ENCODE measurements around the gene SSR1. TPM values are rescaled to one million over a fixed set of nuclear protein-coding genes. Genes with fewer than 3 reads are reported as not detected.
A peak's percentile ranks its signal among the peaks of the same experiment; 100 is the strongest.
"Not testable (repeated sequence)": the region's sequence is repeated elsewhere in the genome, so short reads cannot be mapped to it uniquely, and the experiment has no call there.

The SSR1 gene
- total and polyA plus RNA-seq, 9 donors, result 62.7 to 110 (median 75.5) TPM

DNA sequence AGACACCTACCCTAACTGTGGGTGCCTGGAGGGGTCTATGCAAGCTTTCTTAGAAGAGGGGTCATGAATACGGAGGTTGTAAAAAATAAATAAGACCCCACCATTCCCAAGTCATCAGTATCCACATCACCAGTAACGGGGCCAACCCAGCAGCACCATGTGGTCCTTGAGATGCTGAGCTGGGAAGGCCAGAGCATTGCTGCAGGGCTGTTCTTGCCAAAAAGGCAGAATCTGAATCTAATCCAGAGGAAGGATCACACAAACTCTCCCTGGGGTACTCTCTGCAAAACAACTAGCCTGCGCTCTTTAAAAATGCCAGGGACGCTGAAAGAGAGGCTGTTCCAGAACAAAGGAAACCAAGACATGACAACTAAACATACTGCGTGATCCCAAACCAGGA, 43.2 kb downstream of the SSR1 start:
- H3K36me3 ChIP-seq (ENCODE audit: control insufficient read depth, insufficient read depth, low read length), result no peaks in the 10 kb centered on the region
- H3K4me3 ChIP-seq (ENCODE audit: low read length), result no peak overlapping the region
- no peaks in the 10 kb centered on the region for H3K27me3 ChIP-seq (ENCODE audit: control insufficient read depth, insufficient read depth, low read length)
- peaks cover 5% of the 10 kb centered on the region for H3K9me3 ChIP-seq (replicated peaks; ENCODE audit: control insufficient read depth, low read depth, low read length)
- 50% methylated on average over 1 of the region's 5 CpGs for WGBS (ENCODE audit: insufficient coverage)
- peaks cover 20% of the 10 kb centered on the region for H3K4me1 ChIP-seq (ENCODE audit: control insufficient read depth, insufficient read depth, low read length)
- peak; percentile 69 for DNase-seq
- no peak overlapping the region for H3K27ac ChIP-seq (ENCODE audit: low read length)

GRCh38 chr6:7268816-7269555, 44.0 kb downstream of the SSR1 start:
- Histone ChIP-seq H3K4me3 (ENCODE audit: low read length) (no peak overlapping the region), H3K27ac (ENCODE audit: low read length) (no peak overlapping the region), H3K9me3 (replicated peaks; ENCODE audit: control insufficient read depth, low read depth, low read length) (peaks cover 5% of the 10 kb centered on the region), H3K27me3 (ENCODE audit: control insufficient read depth, insufficient read depth, low read length) (no peaks in the 10 kb centered on the region), H3K4me1 (ENCODE audit: control insufficient read depth, insufficient read depth, low read length) (peaks cover 20% of the 10 kb centered on the region), H3K36me3 (ENCODE audit: control insufficient read depth, insufficient read depth, low read length) (no peaks in the 10 kb centered on the region)
- peak; percentile 59 for DNase-seq
- 56% methylated on average over 16 of the region's 23 CpGs for WGBS (ENCODE audit: insufficient coverage)

- H3K9me3 ChIP-seq (replicated peaks; ENCODE audit: control insufficient read depth, low read depth, low read length), result peaks cover 5% of the 10 kb centered on the region
- no peaks in the 10 kb centered on the region for H3K36me3 ChIP-seq (ENCODE audit: control insufficient read depth, insufficient read depth, low read length)
- no peak overlapping the region for H3K27ac ChIP-seq (ENCODE audit: low read length)
- H3K27me3 ChIP-seq (ENCODE audit: control insufficient read depth, insufficient read depth, low read length), result no peaks in the 10 kb centered on the region
- no peak for DNase-seq
- no peak overlapping the region for H3K4me3 ChIP-seq (ENCODE audit: low read length)
- peaks cover 20% of the 10 kb centered on the region for H3K4me1 ChIP-seq (ENCODE audit: control insufficient read depth, insufficient read depth, low read length)
- 93% methylated on average over 20 of the region's 20 CpGs for WGBS (ENCODE audit: insufficient coverage)
These were observed 44.6 kb downstream of the SSR1 start for GRCh38 chr6:7268362-7268761.

GRCh38 chr6:7267466-7268091, 45.4 kb downstream of the SSR1 start:
- DNase-seq, result peak; percentile 46
- H3K36me3 ChIP-seq (ENCODE audit: control insufficient read depth, insufficient read depth, low read length), result no peaks in the 10 kb centered on the region
- H3K4me3 ChIP-seq (ENCODE audit: low read length), result no peak overlapping the region
- peaks cover 20% of the 10 kb centered on the region for H3K4me1 ChIP-seq (ENCODE audit: control insufficient read depth, insufficient read depth, low read length)
- no peak overlapping the region for H3K27ac ChIP-seq (ENCODE audit: low read length)
- 73% methylated on average over 8 of the region's 13 CpGs for WGBS (ENCODE audit: insufficient coverage)
- H3K27me3 ChIP-seq (ENCODE audit: control insufficient read depth, insufficient read depth, low read length), result no peaks in the 10 kb centered on the region
- peaks cover 5% of the 10 kb centered on the region for H3K9me3 ChIP-seq (replicated peaks; ENCODE audit: control insufficient read depth, low read depth, low read length)

DNA sequence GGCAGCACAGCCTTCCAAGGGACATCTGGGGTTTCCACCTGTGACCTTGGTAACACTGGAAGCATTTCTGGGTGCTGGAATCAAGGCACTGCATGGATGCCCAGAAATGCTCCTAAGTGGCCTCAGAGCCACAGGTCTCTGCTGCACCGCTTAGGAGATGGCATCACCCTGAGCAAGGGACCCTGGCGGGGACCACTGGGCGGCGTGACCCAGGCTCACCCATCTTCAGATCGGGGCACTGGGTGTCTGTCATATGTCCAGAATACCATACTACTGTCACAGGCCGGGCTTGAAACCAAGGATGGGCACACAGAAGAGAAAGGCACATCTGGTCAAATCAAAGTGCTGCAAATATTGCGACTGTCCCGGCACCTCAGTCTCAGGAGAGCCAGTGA, 45.9 kb downstream of the SSR1 start:
- Histone ChIP-seq H3K4me1 (ENCODE audit: control insufficient read depth, insufficient read depth, low read length) (peaks cover 20% of the 10 kb centered on the region), H3K36me3 (ENCODE audit: control insufficient read depth, insufficient read depth, low read length) (no peaks in the 10 kb centered on the region), H3K9me3 (replicated peaks; ENCODE audit: control insufficient read depth, low read depth, low read length) (peaks cover 5% of the 10 kb centered on the region), H3K4me3 (ENCODE audit: low read length) (no peak overlapping the region), H3K27me3 (ENCODE audit: control insufficient read depth, insufficient read depth, low read length) (no peaks in the 10 kb centered on the region), H3K27ac (ENCODE audit: low read length) (no peak overlapping the region)
- WGBS (ENCODE audit: insufficient coverage), result 97% methylated on average over 8 of the region's 8 CpGs
- DNase-seq, result no peak

DNA sequence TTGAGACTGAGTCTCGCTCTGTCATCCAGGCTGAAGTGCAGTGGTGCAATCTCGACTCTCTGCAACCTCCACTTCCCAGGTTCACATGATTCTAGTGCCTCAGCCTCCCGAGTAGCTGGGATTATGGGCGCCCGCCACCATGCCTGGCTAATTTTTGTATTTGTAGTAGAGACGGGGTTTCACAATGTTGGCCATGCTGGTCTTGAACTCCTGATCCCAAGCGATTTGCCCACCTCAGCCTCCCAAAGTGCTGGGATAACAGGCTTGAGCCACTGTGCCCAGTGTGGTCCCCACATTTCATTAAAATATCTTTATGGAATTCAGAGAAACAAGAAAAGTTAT, 47.6 kb downstream of the SSR1 start:
- not testable (repeated sequence) for H3K4me3 ChIP-seq (ENCODE audit: low read length); H3K27ac ChIP-seq (ENCODE audit: low read length); H3K27me3 ChIP-seq (ENCODE audit: control insufficient read depth, insufficient read depth, low read length); H3K9me3 ChIP-seq (replicated peaks; ENCODE audit: control insufficient read depth, low read depth, low read length); H3K36me3 ChIP-seq (ENCODE audit: control insufficient read depth, insufficient read depth, low read length); DNase-seq
- WGBS (ENCODE audit: insufficient coverage), result 100% methylated on average over 1 of the region's 7 CpGs
- peaks cover 33% of the 10 kb centered on the region for H3K4me1 ChIP-seq (ENCODE audit: control insufficient read depth, insufficient read depth, low read length)

DNA sequence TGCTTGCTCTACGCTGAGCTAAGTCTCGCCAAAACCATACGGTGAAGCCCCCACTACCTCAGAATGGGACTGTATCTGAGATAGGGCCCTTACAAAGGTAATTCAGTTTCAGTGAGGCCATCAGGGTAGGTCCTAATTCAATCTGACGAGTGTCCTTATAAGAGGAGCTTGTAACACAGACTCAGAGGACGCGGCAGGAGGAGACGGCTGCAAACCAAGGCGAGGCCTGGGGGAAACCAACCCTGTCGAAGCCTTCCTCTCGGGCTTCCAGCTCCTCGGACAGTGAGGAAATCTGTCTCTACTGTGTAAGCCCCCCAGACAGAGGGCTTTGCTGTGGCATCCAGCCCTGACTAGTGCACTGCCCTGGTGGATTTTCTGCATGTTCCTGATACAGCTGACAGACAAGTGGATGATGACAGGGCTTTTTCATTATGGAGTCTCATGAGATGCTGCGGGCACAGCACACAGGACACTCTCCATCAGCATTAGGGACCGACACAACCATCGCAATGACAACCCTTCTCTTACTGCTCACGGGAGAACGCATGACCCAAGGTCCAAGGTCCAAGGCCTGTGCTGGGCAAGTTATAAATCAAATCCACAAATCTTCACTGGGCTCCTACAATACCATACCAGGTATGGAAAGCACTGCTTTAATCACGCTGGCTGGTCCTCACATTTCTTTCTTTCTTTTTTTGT, 48.2 kb downstream of the SSR1 start:
- H3K36me3 ChIP-seq (ENCODE audit: control insufficient read depth, insufficient read depth, low read length), result no peaks in the 10 kb centered on the region
- no peak overlapping the region for H3K27ac ChIP-seq (ENCODE audit: low read length)
- H3K9me3 ChIP-seq (replicated peaks; ENCODE audit: control insufficient read depth, low read depth, low read length), result peaks cover 5% of the 10 kb centered on the region
- no peak overlapping the region for H3K4me3 ChIP-seq (ENCODE audit: low read length)
- WGBS (ENCODE audit: insufficient coverage), result 94% methylated on average over 14 of the region's 17 CpGs
- peaks cover 34% of the 10 kb centered on the region for H3K4me1 ChIP-seq (ENCODE audit: control insufficient read depth, insufficient read depth, low read length)
- no peaks in the 10 kb centered on the region for H3K27me3 ChIP-seq (ENCODE audit: control insufficient read depth, insufficient read depth, low read length)
- no peak for DNase-seq

DNA sequence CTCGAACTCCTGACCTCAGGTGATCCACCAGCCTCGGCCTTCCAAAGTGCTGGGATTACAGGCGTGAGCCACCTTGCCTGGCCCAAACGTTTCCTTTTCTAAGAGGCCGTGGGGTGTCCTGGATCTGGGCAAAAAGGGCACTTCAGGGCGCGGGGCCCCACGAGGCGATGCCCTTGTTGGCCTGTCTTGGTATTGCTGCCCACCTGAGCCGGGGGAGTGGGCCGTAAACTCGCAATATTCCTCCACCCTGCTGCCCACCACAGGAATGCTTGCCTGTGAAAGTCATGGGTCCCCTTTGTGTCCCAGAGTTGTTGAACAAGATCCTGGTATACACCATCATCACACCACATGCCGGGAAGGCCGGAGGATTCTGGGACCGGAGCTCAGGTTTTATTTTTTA, 49.0 kb downstream of the SSR1 start:
- Histone ChIP-seq H3K27ac (ENCODE audit: low read length) (no peak overlapping the region), H3K27me3 (ENCODE audit: control insufficient read depth, insufficient read depth, low read length) (no peaks in the 10 kb centered on the region), H3K4me3 (ENCODE audit: low read length) (no peak overlapping the region), H3K9me3 (replicated peaks; ENCODE audit: control insufficient read depth, low read depth, low read length) (peaks cover 5% of the 10 kb centered on the region), H3K36me3 (ENCODE audit: control insufficient read depth, insufficient read depth, low read length) (no peaks in the 10 kb centered on the region), H3K4me1 (ENCODE audit: control insufficient read depth, insufficient read depth, low read length) (peaks cover 30% of the 10 kb centered on the region)
- 84% methylated on average over 10 of the region's 15 CpGs for WGBS (ENCODE audit: insufficient coverage)
- DNase-seq, result no peak

- H3K27me3 ChIP-seq (ENCODE audit: control insufficient read depth, insufficient read depth, low read length); DNase-seq; H3K4me3 ChIP-seq (ENCODE audit: low read length); H3K36me3 ChIP-seq (ENCODE audit: control insufficient read depth, insufficient read depth, low read length); H3K27ac ChIP-seq (ENCODE audit: low read length); H3K9me3 ChIP-seq (replicated peaks; ENCODE audit: control insufficient read depth, low read depth, low read length): not testable (repeated sequence)
- WGBS (ENCODE audit: insufficient coverage), result 83% methylated on average over 1 of the region's 9 CpGs
- peaks cover 25% of the 10 kb centered on the region for H3K4me1 ChIP-seq (ENCODE audit: control insufficient read depth, insufficient read depth, low read length)
These were observed 49.5 kb downstream of the SSR1 start for GRCh38 chr6:7263519-7263805.

- DNase-seq, result no peak
- no peaks in the 10 kb centered on the region for H3K27me3 ChIP-seq (ENCODE audit: control insufficient read depth, insufficient read depth, low read length)
- 70% methylated on average over 6 of the region's 16 CpGs for WGBS (ENCODE audit: insufficient coverage)
- H3K4me1 ChIP-seq (ENCODE audit: control insufficient read depth, insufficient read depth, low read length), result peaks cover 20% of the 10 kb centered on the region
- no peak overlapping the region for H3K27ac ChIP-seq (ENCODE audit: low read length)
- H3K36me3 ChIP-seq (ENCODE audit: control insufficient read depth, insufficient read depth, low read length), result no peaks in the 10 kb centered on the region
- peaks cover 5% of the 10 kb centered on the region for H3K9me3 ChIP-seq (replicated peaks; ENCODE audit: control insufficient read depth, low read depth, low read length)
- H3K4me3 ChIP-seq (ENCODE audit: low read length), result no peak overlapping the region
These were observed 50.1 kb downstream of the SSR1 start for GRCh38 chr6:7262746-7263518.
